ENCODE data around the gene PLD1.

Gene PLD1

DNA sequence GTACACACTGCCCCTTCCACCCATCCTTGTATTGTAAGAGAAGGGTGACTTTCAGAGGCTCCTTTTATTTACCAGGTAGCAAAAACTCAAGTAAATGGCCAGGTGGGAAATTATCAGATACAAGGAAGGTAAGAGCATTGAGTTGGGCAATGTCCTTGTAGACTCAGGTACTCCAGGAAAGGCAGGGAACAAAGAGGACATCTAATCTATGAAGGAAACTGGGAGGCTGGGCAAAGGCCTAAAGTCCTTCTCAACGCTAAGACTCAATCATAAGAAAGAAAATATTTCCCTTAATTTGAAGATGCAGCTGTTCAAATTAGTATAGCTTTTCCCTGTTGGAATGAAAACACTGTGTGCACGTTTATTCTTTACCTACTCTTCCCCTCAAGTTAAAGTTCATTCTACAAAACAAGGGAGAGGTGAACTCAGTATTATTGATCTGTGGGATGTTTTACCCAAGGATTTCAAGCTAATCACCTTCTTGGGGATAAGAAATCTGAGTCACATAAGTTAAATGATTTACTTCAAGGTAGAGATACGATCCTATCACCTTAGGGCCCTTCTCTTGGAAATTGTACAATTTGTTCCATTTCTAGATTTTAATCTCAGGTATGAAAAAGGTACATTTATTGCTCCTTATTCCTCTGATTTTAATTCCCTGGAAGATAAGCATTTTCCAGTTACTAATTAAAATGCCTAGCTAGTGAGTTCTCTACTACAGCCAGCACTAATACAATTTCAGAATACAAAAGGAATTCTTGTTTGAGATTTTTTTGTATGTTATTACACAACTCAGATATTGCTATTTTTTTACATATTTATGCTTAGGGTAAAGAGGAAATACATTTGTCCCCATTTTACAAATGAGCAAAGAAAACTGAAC lies 80.6 kb downstream of the PLD1 start:
- TF ChIP-seq, protein P1, sequence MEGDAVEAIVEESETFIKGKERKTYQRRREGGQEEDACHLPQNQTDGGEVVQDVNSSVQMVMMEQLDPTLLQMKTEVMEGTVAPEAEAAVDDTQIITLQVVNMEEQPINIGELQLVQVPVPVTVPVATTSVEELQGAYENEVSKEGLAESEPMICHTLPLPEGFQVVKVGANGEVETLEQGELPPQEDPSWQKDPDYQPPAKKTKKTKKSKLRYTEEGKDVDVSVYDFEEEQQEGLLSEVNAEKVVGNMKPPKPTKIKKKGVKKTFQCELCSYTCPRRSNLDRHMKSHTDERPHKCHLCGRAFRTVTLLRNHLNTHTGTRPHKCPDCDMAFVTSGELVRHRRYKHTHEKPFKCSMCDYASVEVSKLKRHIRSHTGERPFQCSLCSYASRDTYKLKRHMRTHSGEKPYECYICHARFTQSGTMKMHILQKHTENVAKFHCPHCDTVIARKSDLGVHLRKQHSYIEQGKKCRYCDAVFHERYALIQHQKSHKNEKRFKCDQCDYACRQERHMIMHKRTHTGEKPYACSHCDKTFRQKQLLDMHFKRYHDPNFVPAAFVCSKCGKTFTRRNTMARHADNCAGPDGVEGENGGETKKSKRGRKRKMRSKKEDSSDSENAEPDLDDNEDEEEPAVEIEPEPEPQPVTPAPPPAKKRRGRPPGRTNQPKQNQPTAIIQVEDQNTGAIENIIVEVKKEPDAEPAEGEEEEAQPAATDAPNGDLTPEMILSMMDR (IDR thresholded peaks at IDR 0.05; ENCODE audit: low read depth, low read length), result no peak
- H3K36me3 ChIP-seq, result no peaks in the 10 kb centered on the region
- no peak overlapping the region for H3K4me3 ChIP-seq (ENCODE audit: low read depth, low read length)

DNA sequence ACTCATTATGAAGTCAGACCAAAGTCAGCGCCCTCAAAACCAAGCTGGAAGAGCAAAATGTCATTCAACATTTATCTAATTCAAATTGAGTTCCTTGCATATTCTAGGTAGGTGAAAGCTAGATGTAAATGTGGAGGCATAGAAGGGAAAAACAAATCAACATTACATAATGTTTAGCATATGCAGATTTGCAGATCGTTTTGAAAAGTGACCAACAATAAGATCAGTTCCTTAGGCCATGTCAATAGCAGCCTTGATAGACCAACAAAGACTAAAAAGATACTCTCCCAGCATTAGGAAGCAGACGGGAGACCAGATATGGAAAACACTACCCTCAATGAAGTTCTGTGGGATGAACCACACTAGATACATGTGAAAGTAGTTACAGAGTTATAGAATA lies 83.0 kb downstream of the PLD1 start:
- Histone ChIP-seq H3K36me3 (no peaks in the 10 kb centered on the region), H3K4me3 (ENCODE audit: low read depth, low read length) (no peak overlapping the region), H3K4me1 (no peaks in the 10 kb centered on the region), H3K9me3 (no peaks in the 10 kb centered on the region), H3K27me3 (no peaks in the 10 kb centered on the region)
- TF ChIP-seq, protein P1 (IDR thresholded peaks at IDR 0.05; ENCODE audit: low read depth, low read length), result no peak
- DNase-seq, result no peak

More for the DNA sequence above, 80.6 kb downstream of the PLD1 start:
- Histone ChIP-seq H3K4me1 (no peaks in the 10 kb centered on the region), H3K27me3 (no peaks in the 10 kb centered on the region), H3K9me3 (no peaks in the 10 kb centered on the region)
- no peak for DNase-seq

DNA sequence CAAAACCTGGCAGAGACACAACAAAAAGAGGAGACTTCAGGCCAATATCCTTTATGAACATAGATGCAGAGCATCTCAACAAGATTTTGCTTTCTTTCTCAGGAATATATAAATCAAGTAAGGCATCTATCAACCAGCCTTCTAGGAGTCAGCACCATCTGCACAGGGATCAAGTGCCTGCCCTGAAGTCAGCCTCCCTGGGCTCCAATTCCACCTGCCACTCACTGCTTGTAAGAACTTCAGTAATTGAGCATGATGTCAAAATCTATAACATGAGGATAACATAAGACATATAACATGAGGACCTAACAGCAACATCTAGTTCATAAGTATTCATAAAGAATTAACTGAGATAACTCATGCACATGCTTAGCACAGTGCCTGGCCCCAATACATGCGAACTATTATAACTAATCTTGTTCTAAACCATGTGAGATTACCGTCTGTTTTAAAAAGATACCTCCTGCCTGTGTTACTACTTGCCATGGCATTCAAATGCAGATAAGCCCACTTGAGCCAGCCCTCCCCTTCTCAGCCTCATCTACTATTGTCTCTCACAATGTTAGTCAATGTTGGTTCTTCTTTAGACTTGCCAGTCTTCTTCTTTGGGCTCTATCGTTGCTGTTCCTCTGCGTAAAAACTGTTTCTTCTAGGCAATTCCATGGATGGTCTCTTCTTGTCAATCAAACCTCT lies 91.6 kb downstream of the PLD1 start:
- TF ChIP-seq, protein P1 (IDR thresholded peaks at IDR 0.05; ENCODE audit: low read depth, low read length), result no peak
- Histone ChIP-seq H3K27me3 (no peaks in the 10 kb centered on the region), H3K4me1 (no peaks in the 10 kb centered on the region), H3K4me3 (ENCODE audit: low read depth, low read length) (no peak overlapping the region), H3K9me3 (no peaks in the 10 kb centered on the region), H3K36me3 (no peaks in the 10 kb centered on the region)
- DNase-seq, result no peak

DNA sequence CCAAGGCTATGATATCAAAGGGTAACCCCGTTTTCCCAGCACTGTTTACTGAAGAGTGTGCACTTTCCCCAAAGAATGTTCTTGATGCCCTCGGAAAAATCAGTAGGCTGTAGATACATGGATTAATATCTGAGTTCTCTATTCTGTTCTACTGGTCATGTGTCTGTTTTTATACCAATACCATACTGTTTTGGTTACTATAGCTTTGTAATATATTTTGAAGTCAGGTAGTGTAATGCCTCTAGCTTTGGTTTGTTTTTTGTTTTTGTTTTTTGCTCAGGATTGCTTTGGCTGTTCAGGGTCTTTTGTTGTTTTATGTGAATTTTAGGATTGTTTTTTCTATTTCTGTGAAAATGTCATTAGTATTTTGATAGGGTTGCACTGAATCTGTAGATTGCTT lies 95.1 kb downstream of the PLD1 start:
- Histone ChIP-seq H3K9me3 (no peaks in the 10 kb centered on the region), H3K27me3 (no peaks in the 10 kb centered on the region), H3K36me3 (no peaks in the 10 kb centered on the region), H3K4me1 (no peaks in the 10 kb centered on the region), H3K4me3 (ENCODE audit: low read depth, low read length) (no peak overlapping the region)
- no peak for DNase-seq
- TF ChIP-seq, protein P1 (IDR thresholded peaks at IDR 0.05; ENCODE audit: low read depth, low read length), result no peak

DNA sequence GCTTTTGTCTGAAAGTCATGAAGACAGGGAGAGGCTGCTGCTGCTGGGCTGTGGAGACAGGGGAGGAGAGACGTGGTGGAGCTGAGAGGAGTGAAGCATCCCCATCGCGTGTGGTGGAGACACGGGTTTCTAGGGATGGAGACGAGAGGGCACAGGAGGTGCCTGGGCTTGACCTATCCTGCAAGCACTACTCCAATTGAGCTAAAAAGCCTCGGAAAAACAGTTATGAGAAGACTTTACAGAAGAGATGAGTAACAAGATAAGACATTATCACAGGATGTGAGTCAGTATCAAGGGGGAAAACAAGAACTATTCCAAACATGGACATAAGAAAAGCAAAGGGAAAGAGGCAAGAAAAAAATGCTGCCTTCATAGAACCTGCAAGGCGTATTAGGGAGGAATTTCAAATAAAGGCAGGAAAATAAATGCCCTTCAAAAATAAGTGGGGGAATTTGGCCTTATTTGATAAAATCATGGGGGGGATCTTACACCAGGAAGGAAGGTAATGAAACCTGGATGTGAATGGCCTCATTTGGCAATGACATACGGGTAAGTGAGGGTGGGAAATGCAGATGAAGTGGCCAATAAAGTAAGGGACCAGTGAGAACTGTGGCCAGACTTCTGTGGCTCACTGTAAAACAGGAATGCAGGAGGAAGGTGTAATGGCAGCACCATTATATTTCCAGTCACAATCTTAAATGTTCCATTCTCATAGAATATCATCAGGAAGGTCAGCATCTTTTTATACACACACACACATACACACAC lies 97.9 kb downstream of the PLD1 start:
- Histone ChIP-seq H3K36me3 (no peaks in the 10 kb centered on the region), H3K9me3 (no peaks in the 10 kb centered on the region), H3K4me1 (no peaks in the 10 kb centered on the region), H3K4me3 (ENCODE audit: low read depth, low read length) (no peak overlapping the region), H3K27me3 (no peaks in the 10 kb centered on the region)
- TF ChIP-seq, protein P1 (IDR thresholded peaks at IDR 0.05; ENCODE audit: low read depth, low read length), result no peak
- DNase-seq, result no peak

All from BE2C (cell line).